ENCODE measurements around the gene UBE2A.

UBE2A gene

GRCh38 chrX:119574394-119575266 lies at the start of gene UBE2A:
UBE2A (plus strand) TSS chrX:119574563; CDS start chrX:119574712, 149 bp downstream.
- peak; percentile 70 for DNase-seq (ENCODE audit: low spot score)

GRCh38 chrX:119529345-119530276 lies 44.8 kb upstream of the UBE2A start:
- DNase-seq (ENCODE audit: low spot score) = peak; percentile 3

GRCh38 chrX:119537487-119537886 lies 36.9 kb upstream of the UBE2A start:
- no peak for DNase-seq (ENCODE audit: low spot score)

GRCh38 chrX:119539872-119540271 lies 34.5 kb upstream of the UBE2A start:
- DNase-seq (ENCODE audit: low spot score) = no peak

- no peak for DNase-seq (ENCODE audit: low spot score)
Observed at GRCh38 chrX:119541188-119541587, 33.2 kb upstream of the UBE2A start.

GRCh38 chrX:119549327-119550016 lies 24.9 kb upstream of the UBE2A start:
- DNase-seq (ENCODE audit: low spot score) = no peak

GRCh38 chrX:119552508-119552907 lies 21.9 kb upstream of the UBE2A start:
- DNase-seq (ENCODE audit: low spot score) = no peak

GRCh38 chrX:119565107-119565663 lies 9.2 kb upstream of the UBE2A start, which contains the start of gene STEEP1:
STEEP1 (minus strand) TSS chrX:119565409; CDS start chrX:119565355, 54 bp downstream.
- peak; percentile 84 for DNase-seq (ENCODE audit: low spot score)

- DNase-seq (ENCODE audit: low spot score) = no peak
Observed at GRCh38 chrX:119570351-119570835, 4.0 kb upstream of the UBE2A start.

- DNase-seq (ENCODE audit: low spot score) = no peak
Observed at GRCh38 chrX:119573222-119573621, 1.1 kb upstream of the UBE2A start.

GRCh38 chrX:119573840-119574393 lies 446 bp upstream of the UBE2A start:
- DNase-seq (ENCODE audit: low spot score) = peak; percentile 16

- DNase-seq (ENCODE audit: low spot score) = no peak
Observed at GRCh38 chrX:119579414-119579813, 5.1 kb downstream of the UBE2A start.

GRCh38 chrX:119583431-119584059 lies 9.2 kb downstream of the UBE2A start:
- no peak for DNase-seq (ENCODE audit: low spot score)

GRCh38 chrX:119589810-119590209 lies 15.4 kb downstream of the UBE2A start:
- no peak for DNase-seq (ENCODE audit: low spot score)

- DNase-seq (ENCODE audit: low spot score) = no peak
Observed at GRCh38 chrX:119602701-119603255, 28.4 kb downstream of the UBE2A start.

GRCh38 chrX:119604766-119605463 lies 30.6 kb downstream of the UBE2A start:
- DNase-seq (ENCODE audit: low spot score) = no peak

GRCh38 chrX:119605464-119606279 lies 31.3 kb downstream of the UBE2A start:
- DNase-seq (ENCODE audit: low spot score) = no peak

GRCh38 chrX:119606280-119607017 lies 32.1 kb downstream of the UBE2A start, which contains the start of gene NKRF:
NKRF (minus strand) TSS chrX:119606424.
- peak; percentile 90 for DNase-seq (ENCODE audit: low spot score)
